H9 (cell line): ENCODE measurements around the gene P2RX6. TPM values are rescaled to one million over a fixed set of nuclear protein-coding genes. Genes with fewer than 3 reads are reported as not detected.

Source experiments
- DNase-seq: peaks from one replicate; pipeline ENCODE4 v3.0.0-alpha.2; 2017
- H2AFZ ChIP-seq: one replicate; pipeline ENCODE4 v1.6.1; 2013; ENCODE audit warnings: mild to moderate bottlenecking, low read length, control low read depth, moderate library complexity
- H2AK5ac ChIP-seq: 2 replicates; pipeline ENCODE4 v1.6.1; 2013; ENCODE audit warnings: low read length, control low read depth, mixed read lengths; ENCODE audit not compliant: insufficient read length
- H2BK120ac ChIP-seq: one replicate; pipeline ENCODE4 v1.6.1; 2013; ENCODE audit warnings: low read depth, mild to moderate bottlenecking, low read length, control low read depth, inconsistent platforms; ENCODE audit not compliant: poor library complexity, severe bottlenecking
- H2BK12ac ChIP-seq: 2 replicates; pipeline ENCODE4 v1.6.1; 2013; ENCODE audit warnings: low read length, control low read depth, mixed read lengths, low read depth; ENCODE audit not compliant: insufficient read length
- H2BK15ac ChIP-seq: 2 replicates; pipeline ENCODE4 v1.6.1; 2013; ENCODE audit warnings: low read depth, low read length, control low read depth
- H2BK20ac ChIP-seq: one replicate; pipeline ENCODE4 v1.6.1; 2013; ENCODE audit warnings: low read depth, mild to moderate bottlenecking, low read length, control low read depth, inconsistent platforms; ENCODE audit not compliant: poor library complexity, severe bottlenecking
- H2BK5ac ChIP-seq: 2 replicates; pipeline ENCODE4 v1.6.1; 2013; ENCODE audit warnings: low read length, control low read depth, mixed read lengths; ENCODE audit not compliant: insufficient read length
- H3K14ac ChIP-seq: 2 replicates; pipeline ENCODE4 v1.6.1; 2013; ENCODE audit warnings: low read length, control low read depth; ENCODE audit not compliant: insufficient read depth
- H3K18ac ChIP-seq: 2 replicates; pipeline ENCODE4 v1.6.1; 2013; ENCODE audit warnings: low read depth, mild to moderate bottlenecking, mixed read lengths, low read length, control low read depth; ENCODE audit not compliant: insufficient read length
- H3K23ac ChIP-seq: 2 replicates; pipeline ENCODE4 v1.6.1; 2013; ENCODE audit warnings: low read length, control low read depth, mixed read lengths, low read depth; ENCODE audit not compliant: insufficient read length
- H3K23me2 ChIP-seq: 2 replicates; pipeline ENCODE4 v1.6.1; 2013; ENCODE audit warnings: low read depth, mild to moderate bottlenecking, mixed read lengths, low read length, control low read depth; ENCODE audit not compliant: insufficient read length, poor library complexity, severe bottlenecking
- H3K27ac ChIP-seq: 2 replicates; pipeline ENCODE4 v1.5.1; 2013; ENCODE audit warnings: low read length, control low read depth, mixed read lengths, low read depth; ENCODE audit not compliant: insufficient read length
- H3K27me3 ChIP-seq: 2 replicates; pipeline ENCODE4 v1.6.1; 2013; ENCODE audit warnings: low read length, control low read depth, inconsistent platforms; ENCODE audit not compliant: insufficient read depth
- H3K4ac ChIP-seq: 2 replicates; pipeline ENCODE4 v1.6.1; 2013; ENCODE audit warnings: low read depth, mild to moderate bottlenecking, control low read depth, inconsistent platforms, low read length, moderate library complexity
- H3K4me1 ChIP-seq: 2 replicates; pipeline ENCODE4 v1.6.1; 2013; ENCODE audit warnings: low read length, control low read depth, inconsistent platforms; ENCODE audit not compliant: insufficient read depth
- H3K4me2 ChIP-seq: 2 replicates; pipeline ENCODE4 v1.6.1; 2013; ENCODE audit warnings: low read length, control low read depth, mixed read lengths; ENCODE audit not compliant: insufficient read length, insufficient read depth
- H3K56ac ChIP-seq: 2 replicates; pipeline ENCODE4 v1.6.1; 2013; ENCODE audit warnings: low read depth, mild to moderate bottlenecking, mixed read lengths, low read length, control low read depth; ENCODE audit not compliant: insufficient read length
- H3K79me1 ChIP-seq: 2 replicates; pipeline ENCODE4 v1.6.1; 2013; ENCODE audit warnings: low read depth, mild to moderate bottlenecking, moderate library complexity, low read length, control low read depth, inconsistent platforms; ENCODE audit not compliant: insufficient read depth, poor library complexity, severe bottlenecking
- H3K79me2 ChIP-seq: 2 replicates; pipeline ENCODE4 v1.6.1; 2013; ENCODE audit warnings: low read length, control low read depth, inconsistent platforms; ENCODE audit not compliant: insufficient read depth
- H3K9ac ChIP-seq: 2 replicates; pipeline ENCODE4 v1.6.1; 2013; ENCODE audit warnings: low read length, control low read depth, mixed read lengths; ENCODE audit not compliant: insufficient read length; ENCODE audit errors: extremely low read depth
- H3K9me3 ChIP-seq: one replicate; pipeline ENCODE4 v1.6.1; 2013; ENCODE audit warnings: low read depth, low read length, inconsistent platforms; ENCODE audit not compliant: control insufficient read depth
- H3T11ph ChIP-seq: one replicate; pipeline ENCODE4 v1.6.1; 2013; ENCODE audit warnings: mild to moderate bottlenecking, low read length, control low read depth, inconsistent platforms
- H4K20me1 ChIP-seq: one replicate; pipeline ENCODE4 v1.6.1; 2013; ENCODE audit not compliant: control insufficient read depth, insufficient read length, insufficient read depth
- H4K5ac ChIP-seq: 2 replicates; pipeline ENCODE4 v1.6.1; 2013; ENCODE audit warnings: low read depth, mild to moderate bottlenecking, mixed read lengths, low read length, control low read depth; ENCODE audit not compliant: insufficient read length
- H4K8ac ChIP-seq: replicated peaks from 2 replicates; pipeline ENCODE4 v1.6.1; 2013; ENCODE audit warnings: low read length, control low read depth, mixed read lengths, low read depth; ENCODE audit not compliant: insufficient read length
- H4K91ac ChIP-seq: 2 replicates; pipeline ENCODE4 v1.6.1; 2013; ENCODE audit warnings: low read depth, mild to moderate bottlenecking, moderate library complexity, mixed read lengths, low read length, control low read depth; ENCODE audit not compliant: insufficient read length
- H3K27ac Mint-ChIP-seq, 3 experiments: 2 replicates in 2 of 3; 3 replicates in 1 of 3; pipeline ENCODE4 v1.8.0; 2020 to 2021; ENCODE audit warnings: mixed read lengths in 3 of 3, mild to moderate bottlenecking in 1 of 3, moderate library complexity in 1 of 3
- H3K27me3 Mint-ChIP-seq: 2 replicates; pipeline ENCODE4 v1.8.0; 2021; ENCODE audit warnings: low read depth, mild to moderate bottlenecking, moderate library complexity, mixed read lengths
- H3K36me3 Mint-ChIP-seq, 3 experiments: 2 replicates in 2 of 3; 3 replicates in 1 of 3; pipeline ENCODE4 v1.8.0; 2020 to 2021; ENCODE audit warnings: low read depth in 3 of 3, mixed read lengths in 3 of 3; ENCODE audit not compliant: insufficient read depth in 1 of 3
- H3K4me1 Mint-ChIP-seq, 2 experiments: 2 replicates each; pipeline ENCODE4 v1.8.0; 2020; ENCODE audit warnings: mixed read lengths in 2 of 2
- H3K4me3 Mint-ChIP-seq, 2 experiments: 2 replicates in 1 of 2; 3 replicates in 1 of 2; pipeline ENCODE4 v1.8.0; 2020 to 2021; ENCODE audit warnings: mild to moderate bottlenecking in 2 of 2, mixed read lengths in 2 of 2, moderate library complexity in 1 of 2
- H3K9me3 Mint-ChIP-seq, 2 experiments: 2 replicates in 1 of 2; 3 replicates in 1 of 2; pipeline ENCODE4 v1.8.0; 2020; ENCODE audit warnings: mild to moderate bottlenecking in 2 of 2, mixed read lengths in 2 of 2, moderate library complexity in 1 of 2
- WGBS: extraction: QIAGEN DNeasy Blood & Tissue Kit; methylation state at CpG from one replicate; pipeline ENCODE4 v1.1.7; 2013; ENCODE audit warnings: missing lambda C conversion rate, low lambda C conversion rate, mixed read lengths; ENCODE audit not compliant: insufficient read length; ENCODE audit errors: extremely low coverage; 5-methylcytosine and 5-hydroxymethylcytosine counted together
- total RNA-seq: library from RNA; stranded (reverse); gene quantifications from 2 replicates; pipeline ENCODE4 v1.2.1, GENCODE V29; 2021
- TF ChIP-seq, protein P1 (sequence below): fragments of 200-600 bp; sonication (generic); conservative IDR thresholded peaks from 3 replicates; pipeline ENCODE4 v1.8.0; 2021; ENCODE audit warnings: antibody characterized with exemption, mild to moderate bottlenecking

The P2RX6 gene
- total RNA-seq, 1 experiment from 2014 or later, result not detected

DNA sequence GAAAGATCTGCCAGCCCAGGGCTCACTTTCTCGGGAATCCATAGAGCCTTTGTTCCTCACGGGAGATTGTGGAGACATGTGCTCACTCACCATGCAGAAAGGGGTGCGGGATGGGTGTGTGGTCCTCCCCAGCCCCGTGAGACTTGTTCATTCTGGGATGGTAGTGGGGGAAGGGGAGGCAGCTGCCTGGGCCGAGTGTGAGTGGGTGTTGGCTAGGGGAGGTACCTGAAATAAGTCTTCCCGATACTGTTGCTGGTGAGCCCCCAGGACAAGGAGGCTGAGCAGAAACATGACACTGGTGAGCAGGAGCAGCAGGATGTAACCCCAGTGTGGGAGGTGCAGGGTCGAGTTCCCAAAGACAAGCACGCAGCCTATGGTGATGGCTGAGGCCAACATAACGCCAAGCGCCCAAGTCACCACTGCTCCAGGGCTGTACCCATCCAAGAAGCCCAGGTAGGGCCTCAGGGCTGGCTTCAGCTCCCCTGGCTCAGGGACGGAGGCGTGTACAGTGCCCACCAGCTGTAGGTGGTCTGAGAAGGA, 14.6 kb downstream of the P2RX6 start:
- H3K4me1 Mint-ChIP-seq, result peaks cover 10 to 24% of the 10 kb centered on the region in 2 experiments
- no peak overlapping the region for H2BK12ac ChIP-seq
- H3K27me3 Mint-ChIP-seq, result peaks cover 43% of the 10 kb centered on the region
- no peaks in the 10 kb centered on the region for H3K9me3 Mint-ChIP-seq
- H3K56ac ChIP-seq, result no peak overlapping the region
- no peak overlapping the region for H2BK15ac ChIP-seq
- no peaks in the 10 kb centered on the region for H3K23me2 ChIP-seq
- no peak overlapping the region for H3K4ac ChIP-seq
- H3K14ac ChIP-seq, result no peak overlapping the region
- no peak overlapping the region for H2AK5ac ChIP-seq
- no peaks in the 10 kb centered on the region for H3K79me1 ChIP-seq
- WGBS, result no CpG with 5 or more reads among the region's 12 CpGs
- H3K27ac ChIP-seq, result no peak overlapping the region
- no peak overlapping the region for H2BK5ac ChIP-seq
- H4K20me1 ChIP-seq, result no peaks in the 10 kb centered on the region
- H3T11ph ChIP-seq, result no peak overlapping the region
- TF ChIP-seq, protein P1, sequence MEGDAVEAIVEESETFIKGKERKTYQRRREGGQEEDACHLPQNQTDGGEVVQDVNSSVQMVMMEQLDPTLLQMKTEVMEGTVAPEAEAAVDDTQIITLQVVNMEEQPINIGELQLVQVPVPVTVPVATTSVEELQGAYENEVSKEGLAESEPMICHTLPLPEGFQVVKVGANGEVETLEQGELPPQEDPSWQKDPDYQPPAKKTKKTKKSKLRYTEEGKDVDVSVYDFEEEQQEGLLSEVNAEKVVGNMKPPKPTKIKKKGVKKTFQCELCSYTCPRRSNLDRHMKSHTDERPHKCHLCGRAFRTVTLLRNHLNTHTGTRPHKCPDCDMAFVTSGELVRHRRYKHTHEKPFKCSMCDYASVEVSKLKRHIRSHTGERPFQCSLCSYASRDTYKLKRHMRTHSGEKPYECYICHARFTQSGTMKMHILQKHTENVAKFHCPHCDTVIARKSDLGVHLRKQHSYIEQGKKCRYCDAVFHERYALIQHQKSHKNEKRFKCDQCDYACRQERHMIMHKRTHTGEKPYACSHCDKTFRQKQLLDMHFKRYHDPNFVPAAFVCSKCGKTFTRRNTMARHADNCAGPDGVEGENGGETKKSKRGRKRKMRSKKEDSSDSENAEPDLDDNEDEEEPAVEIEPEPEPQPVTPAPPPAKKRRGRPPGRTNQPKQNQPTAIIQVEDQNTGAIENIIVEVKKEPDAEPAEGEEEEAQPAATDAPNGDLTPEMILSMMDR, result no peak
- no peak overlapping the region for H2AFZ ChIP-seq
- H3K36me3 Mint-ChIP-seq, result no peaks in the 10 kb centered on the region
- H2BK20ac ChIP-seq, result no peak overlapping the region
- H3K4me2 ChIP-seq, result no peak overlapping the region
- no peak overlapping the region for H3K9ac ChIP-seq
- H3K79me2 ChIP-seq, result no peaks in the 10 kb centered on the region
- no peak overlapping the region for H3K23ac ChIP-seq
- H3K4me3 Mint-ChIP-seq, result no peak overlapping the region
- peaks cover 3% of the 10 kb centered on the region; the same call in 1 of the 2 replicates for H3K27me3 ChIP-seq
- no peak overlapping the region for H3K18ac ChIP-seq
- H4K5ac ChIP-seq, result no peak overlapping the region
- H2BK120ac ChIP-seq, result no peak overlapping the region
- no peaks in the 10 kb centered on the region; the same call in 1 of the 2 replicates for H3K4me1 ChIP-seq
- H4K91ac ChIP-seq, result no peak overlapping the region
- H3K9me3 ChIP-seq, result no peaks in the 10 kb centered on the region
- peak; percentile 24 for DNase-seq
- no peak overlapping the region for H4K8ac ChIP-seq
- H3K27ac Mint-ChIP-seq, result no peak overlapping the region; a peak in 2 of 7 replicates
